ENCODE data around the gene SPEN. TPM values are rescaled to one million over a fixed set of nuclear protein-coding genes. Genes with fewer than 3 reads are reported as not detected.
"Not testable (repeated sequence)": the region's sequence is repeated elsewhere in the genome, so short reads cannot be mapped to it uniquely, and the experiment has no call there.

SPEN gene
- polyA plus RNA-seq, 4 donors = 50.3 to 64.7 (median 56.2) TPM

DNA sequence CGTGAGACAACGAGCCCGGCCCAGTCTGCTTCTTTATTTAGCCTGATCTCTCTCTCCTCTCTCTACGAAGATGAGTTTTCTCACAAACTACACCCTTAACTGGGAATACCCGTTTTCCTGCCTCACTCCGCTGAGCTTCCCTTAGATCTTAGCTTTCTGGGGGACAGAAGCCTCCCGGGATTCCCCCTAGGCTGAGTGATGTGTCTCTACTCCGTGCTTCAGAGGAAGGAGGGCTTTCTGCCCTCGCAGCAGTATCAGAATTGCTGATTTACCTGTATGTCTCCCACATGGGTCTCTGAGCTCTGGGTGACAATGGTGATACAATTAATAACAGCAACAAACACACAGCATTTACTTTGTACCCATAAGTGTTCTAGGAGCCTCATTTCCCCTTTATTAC is 127.3 kb downstream of the SPEN start:
- no peak for DNase-seq (ENCODE audit: low read depth in 4 of 4, low spot score in 3 of 4)

DNA sequence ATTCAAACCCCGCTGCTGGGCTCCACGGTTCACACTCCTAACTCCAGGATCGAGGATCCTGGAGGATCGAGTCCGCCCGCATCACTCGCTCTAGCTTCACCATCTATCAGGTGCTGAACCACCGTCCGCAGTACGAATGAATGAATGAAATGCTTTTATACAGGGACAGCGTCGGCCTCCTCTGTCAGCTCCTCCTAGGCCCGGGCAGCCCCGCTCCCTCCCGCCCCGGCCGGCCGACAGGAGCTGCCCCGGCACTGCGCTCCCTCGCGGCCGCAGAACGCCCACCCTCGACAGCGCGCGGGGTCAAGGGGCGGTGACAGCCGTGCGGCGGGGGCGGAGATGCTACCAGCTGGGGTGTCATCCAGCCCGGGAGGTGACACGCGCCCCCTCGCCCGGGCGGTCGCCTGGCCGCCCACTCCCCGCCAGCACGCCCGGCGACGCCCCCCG is 127.9 kb downstream of the SPEN start:
- DNase-seq (ENCODE audit: low read depth in 4 of 4, low spot score in 3 of 4) = no peak

DNA sequence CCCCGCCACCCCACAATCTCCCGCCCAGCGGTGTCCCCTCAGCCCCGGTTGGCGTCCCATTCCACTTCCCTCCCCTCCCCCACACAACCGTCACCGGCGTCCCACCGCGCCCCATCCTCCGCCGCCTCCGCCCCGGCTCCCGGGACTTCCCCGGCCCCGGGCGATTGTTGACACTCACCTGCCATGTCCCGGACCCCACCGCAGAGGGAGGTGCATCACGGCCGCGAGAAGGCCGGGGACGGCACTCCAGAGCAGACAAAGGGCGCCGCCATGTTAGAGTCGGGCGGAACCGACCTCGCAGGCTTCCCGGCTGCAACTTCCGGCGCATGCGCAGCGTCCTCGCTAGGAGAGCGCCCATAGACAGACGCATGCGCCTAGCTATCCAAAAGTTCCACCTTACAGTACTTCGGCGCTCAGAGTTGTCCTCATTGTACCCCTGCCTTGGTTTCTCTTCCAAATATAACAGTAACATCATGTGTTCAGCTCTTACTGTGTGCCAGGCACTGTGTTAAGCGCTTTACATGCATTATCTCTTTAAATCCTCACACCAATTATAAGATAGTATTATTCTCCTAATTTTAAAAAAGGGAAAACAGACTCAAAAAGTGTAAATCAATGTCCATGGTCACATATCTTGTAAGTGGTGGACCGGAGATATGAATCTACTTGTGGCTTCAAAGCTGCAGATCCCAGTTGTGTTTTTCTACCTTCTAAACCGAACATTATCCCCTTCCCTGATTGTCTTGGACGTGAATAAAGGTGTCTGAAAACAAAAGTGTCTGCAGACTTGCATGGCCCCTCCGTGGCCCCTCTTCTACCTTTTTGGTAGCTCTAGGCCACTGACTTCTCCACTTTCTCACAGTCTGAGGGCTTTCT is 128.5 kb downstream of the SPEN start, which contains the start of gene ZBTB17:
Gene ZBTB17, minus strand, starts transcription at position 297 of the 876 bp plus-strand sequence. CDS start 27,606 bp downstream, outside the sequence.
- peak; percentile 83 to 90 (median 84) for DNase-seq (ENCODE audit: low read depth in 4 of 4, low spot score in 3 of 4)

DNA sequence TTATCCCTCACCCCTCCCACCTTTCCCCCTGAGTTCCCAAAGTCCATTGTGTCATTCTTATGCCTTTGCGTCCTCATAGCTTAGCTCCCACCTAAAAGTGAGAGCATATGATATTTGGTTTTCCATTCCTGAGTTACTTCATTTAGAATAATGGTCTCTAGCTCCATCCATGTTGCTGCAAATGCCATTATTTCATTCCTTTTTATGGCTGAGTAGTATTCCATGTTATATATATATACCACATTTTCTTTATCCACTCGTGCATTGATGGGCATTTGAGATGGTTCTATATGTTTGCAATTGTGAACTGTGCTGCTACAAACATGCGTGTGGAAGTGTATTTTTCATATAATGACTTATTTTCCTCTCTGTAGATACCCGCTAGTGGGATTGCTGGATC is 130.4 kb downstream of the SPEN start:
- not testable (repeated sequence) for DNase-seq (ENCODE audit: low read depth in 4 of 4, low spot score in 3 of 4)

GRCh38 chr1:15981679-15982078 is 134.2 kb downstream of the SPEN start:
- DNase-seq (ENCODE audit: low read depth in 4 of 4, low spot score in 3 of 4) = no peak

GRCh38 chr1:15983275-15983674 is 135.8 kb downstream of the SPEN start:
- DNase-seq (ENCODE audit: low read depth in 4 of 4, low spot score in 3 of 4) = no peak

- DNase-seq (ENCODE audit: low read depth in 4 of 4, low spot score in 3 of 4) = no peak
Observed at GRCh38 chr1:15985611-15986297, 138.2 kb downstream of the SPEN start.

DNA sequence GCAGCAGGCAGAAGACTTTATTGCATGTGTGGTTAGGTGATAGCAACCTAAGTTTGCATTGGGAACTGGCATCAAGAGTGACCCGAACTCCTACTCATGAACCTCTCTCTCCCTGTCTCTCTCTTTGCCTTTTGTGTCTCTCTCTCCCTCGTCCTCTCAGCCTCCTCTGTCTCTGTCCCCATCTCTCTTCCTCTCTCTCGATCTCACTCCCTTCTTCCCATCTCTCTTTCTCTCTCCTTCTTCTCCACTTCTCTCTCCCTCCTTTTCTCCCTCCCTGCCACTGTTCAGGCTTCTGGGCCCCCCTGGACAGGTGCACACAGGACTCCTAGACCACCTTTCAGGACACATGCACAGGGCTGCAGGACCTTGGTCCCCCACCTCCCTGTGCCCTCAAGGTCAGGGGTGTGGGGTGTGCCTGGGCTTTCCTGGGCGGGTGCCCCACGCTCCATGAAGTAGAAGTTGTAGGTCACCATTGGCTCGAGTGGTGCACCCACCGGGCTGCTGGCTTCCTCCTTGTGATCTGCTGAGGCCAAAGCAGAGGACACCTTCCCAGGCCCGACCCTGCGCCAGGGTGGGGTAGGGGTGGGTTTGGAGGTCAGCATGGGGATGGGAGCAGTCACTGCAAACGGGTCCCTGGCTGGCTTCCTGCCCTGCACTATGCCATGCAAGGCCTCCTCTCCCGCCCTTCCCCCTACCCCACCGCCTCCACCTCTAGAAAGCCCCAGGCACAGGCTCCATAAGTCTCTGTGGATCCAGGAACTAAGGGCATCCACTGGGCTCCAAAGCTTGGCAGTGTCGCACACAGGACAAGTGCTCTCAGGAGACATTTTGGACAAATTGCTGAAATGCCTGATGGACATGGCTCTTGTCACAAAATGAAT is 141.6 kb downstream of the SPEN start:
- no peak for DNase-seq (ENCODE audit: low read depth in 4 of 4, low spot score in 3 of 4)

DNA sequence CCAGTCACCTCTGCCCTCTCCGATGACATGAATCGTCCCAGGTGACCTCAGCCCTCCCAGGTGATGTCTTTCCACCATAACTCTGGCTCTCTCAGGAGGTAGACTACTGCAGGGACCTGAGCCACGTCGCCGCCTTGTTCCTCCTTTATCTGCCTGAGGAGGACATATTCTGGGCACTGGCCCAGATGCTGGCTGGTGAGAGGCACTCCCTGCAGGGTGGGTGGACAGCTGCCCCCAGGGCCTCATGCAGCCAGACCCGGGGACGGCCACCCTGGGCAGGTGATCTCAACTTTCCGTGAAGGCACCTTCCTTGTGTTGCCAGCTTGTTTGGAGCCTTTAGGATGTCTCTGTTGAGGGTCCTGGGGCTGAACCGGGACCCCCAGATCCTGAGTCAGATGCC is 142.3 kb downstream of the SPEN start:
- no peak for DNase-seq (ENCODE audit: low read depth in 4 of 4, low spot score in 3 of 4)

Other genes starting within 250 kb of the SPEN start
- gene DDI2, start 230.2 kb upstream of the SPEN start, polyA plus RNA-seq (ENCODE audit: insufficient read length in 4 of 4) = 10 to 100 TPM; 14.4 to 22.6 (median 20.1) TPM
- 10 to 100 TPM; 43.0 to 45.6 (median 44.4) TPM for gene PLEKHM2, start 163.4 kb upstream of the SPEN start, polyA plus RNA-seq (ENCODE audit: insufficient read length in 4 of 4)
- gene SLC25A34, start 111.4 kb upstream of the SPEN start, polyA plus RNA-seq (ENCODE audit: insufficient read length in 4 of 4) = 1 to 10 TPM; 1.3 to 4.7 (median 2.5) TPM
- 1 to 10 TPM in 3 of 4 donors, not detected in 1; 2.0 to 5.1 (median 3.2) TPM for gene TMEM82, start 105.2 kb upstream of the SPEN start, polyA plus RNA-seq (ENCODE audit: insufficient read length in 4 of 4)
- 10 to 100 TPM; 25.5 to 64.6 (median 42.8) TPM for gene FBLIM1, start 88.9 kb upstream of the SPEN start, polyA plus RNA-seq (ENCODE audit: insufficient read length in 4 of 4)
- gene UQCRHL, start 40.1 kb upstream of the SPEN start, polyA plus RNA-seq (ENCODE audit: insufficient read length in 4 of 4) = 1 to 10 TPM in 2 of 4 donors, under 1 TPM in 2; 0.89 to 3.8 (median 1.3) TPM
- 10 to 100 TPM; 26.7 to 40.9 (median 28.5) TPM for gene ZBTB17, start 128.4 kb downstream of the SPEN start, polyA plus RNA-seq (ENCODE audit: insufficient read length in 4 of 4)
- gene SRARP, start 156.5 kb downstream of the SPEN start, polyA plus RNA-seq (ENCODE audit: insufficient read length in 4 of 4) = under 1 TPM in 3 of 4 donors, not detected in 1; 0.07 to 0.18 (median 0.07) TPM
- 1 to 10 TPM; 4.1 to 5.7 (median 4.3) TPM for gene HSPB7, start 170.3 kb downstream of the SPEN start, polyA plus RNA-seq (ENCODE audit: insufficient read length in 4 of 4)
- gene CLCNKA, start 174.3 kb downstream of the SPEN start, polyA plus RNA-seq (ENCODE audit: insufficient read length in 4 of 4) = 10 to 100 TPM in 3 of 4 donors, under 1 TPM in 1; 1.00 to 22.4 (median 16.8) TPM
- 10 to 100 TPM in 3 of 4 donors, 1 to 10 TPM in 1; 1.9 to 63.6 (median 37.5) TPM for gene CLCNKB, start 196.1 kb downstream of the SPEN start, polyA plus RNA-seq (ENCODE audit: insufficient read length in 4 of 4)
- 1 to 10 TPM in 3 of 4 donors, not detected in 1; 1.6 to 1.8 (median 1.7) TPM for gene FAM131C, start 225.9 kb downstream of the SPEN start, polyA plus RNA-seq (ENCODE audit: insufficient read length in 4 of 4)

All from left renal pelvis (tissue), 4 donors.